ENCODE measurements around the gene C7orf57.
A peak's percentile ranks its signal among the peaks of the same experiment; 100 is the strongest.
"Not testable (repeated sequence)": the region's sequence is repeated elsewhere in the genome, so short reads cannot be mapped to it uniquely, and the experiment has no call there.

Gene C7orf57

DNA sequence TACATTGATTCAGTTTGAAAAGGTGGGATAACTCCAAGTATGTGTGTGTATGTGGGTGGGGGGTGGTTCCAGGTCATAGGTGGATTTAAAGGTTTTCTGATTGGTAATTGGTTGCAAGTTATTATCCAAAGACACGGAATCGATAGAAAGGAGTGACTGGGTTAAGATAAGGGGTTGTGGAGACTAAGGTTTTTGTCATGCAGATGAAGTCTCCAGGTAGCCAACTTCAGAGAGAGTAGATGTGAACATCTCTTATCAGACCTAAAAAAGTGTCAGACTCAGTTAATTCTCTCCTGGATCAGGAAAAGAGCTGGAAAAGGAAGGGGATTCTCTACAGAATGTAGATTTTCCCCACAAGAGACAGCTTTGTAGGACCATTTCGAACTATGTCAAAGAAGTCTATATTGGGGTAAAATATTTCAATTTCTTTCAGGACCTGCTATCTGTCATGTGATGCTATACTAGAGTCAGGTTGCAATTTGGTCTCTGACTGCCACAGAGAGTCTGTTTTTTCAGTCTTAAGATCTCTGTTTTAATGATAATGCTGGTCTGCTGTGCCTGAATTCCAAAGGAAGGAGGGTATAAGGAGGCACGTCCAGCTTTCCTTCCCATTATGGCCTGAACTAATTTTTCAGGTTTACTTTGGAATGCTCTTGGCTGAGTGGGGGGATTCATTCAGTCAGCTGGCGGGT, 3.6 kb downstream of the C7orf57 start:
- DNase-seq, result no peak

DNA sequence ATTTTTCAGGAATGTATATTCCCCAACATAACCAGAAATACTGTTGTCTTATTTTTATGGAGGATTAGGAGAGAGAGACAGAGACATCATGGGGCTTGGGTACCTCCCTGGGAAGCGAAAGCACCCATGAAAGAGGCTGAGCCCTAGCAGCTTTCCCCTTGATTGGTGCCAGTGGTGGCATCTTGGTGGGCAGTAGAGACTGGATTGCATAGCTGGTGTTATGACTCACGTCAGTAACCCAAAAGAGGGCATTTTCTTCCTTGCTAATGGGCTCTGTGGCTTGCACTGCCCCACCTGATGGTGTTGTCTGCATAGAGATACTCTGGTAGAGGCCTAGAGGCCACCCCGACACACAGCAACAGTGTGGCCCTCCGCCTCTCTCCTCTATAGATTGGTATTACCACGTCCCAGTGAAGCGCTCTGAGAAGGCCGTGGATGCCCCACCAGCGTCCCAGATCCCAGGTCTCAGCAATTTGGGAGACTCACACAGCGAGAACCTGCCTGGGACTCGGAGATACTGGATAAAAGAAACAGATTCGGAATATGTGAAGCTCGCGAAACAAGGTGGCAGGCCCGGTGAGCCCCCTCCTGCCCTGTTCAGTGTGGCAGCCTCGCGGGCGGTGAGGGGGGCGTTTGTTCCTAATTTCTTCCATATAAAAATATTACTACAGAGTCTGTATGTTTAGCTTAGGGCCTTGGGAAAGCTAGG, 5.8 kb downstream of the C7orf57 start:
- DNase-seq, result no peak

DNA sequence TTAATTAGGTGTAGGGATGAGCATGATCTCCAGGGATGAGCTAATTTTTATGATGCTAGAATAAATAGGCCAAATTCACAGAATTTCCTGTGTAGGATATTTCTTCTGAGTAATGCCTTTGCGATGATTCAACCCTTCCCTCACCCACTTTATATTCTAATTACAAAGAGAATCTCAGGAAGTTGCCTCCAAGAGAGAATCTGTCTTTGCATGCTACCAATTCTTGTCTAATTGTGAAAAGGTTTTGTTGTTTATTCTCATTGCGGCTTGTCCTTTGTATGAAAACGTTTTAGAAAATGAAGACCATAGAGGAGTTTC, 6.3 kb downstream of the C7orf57 start:
- no peak for DNase-seq

DNA sequence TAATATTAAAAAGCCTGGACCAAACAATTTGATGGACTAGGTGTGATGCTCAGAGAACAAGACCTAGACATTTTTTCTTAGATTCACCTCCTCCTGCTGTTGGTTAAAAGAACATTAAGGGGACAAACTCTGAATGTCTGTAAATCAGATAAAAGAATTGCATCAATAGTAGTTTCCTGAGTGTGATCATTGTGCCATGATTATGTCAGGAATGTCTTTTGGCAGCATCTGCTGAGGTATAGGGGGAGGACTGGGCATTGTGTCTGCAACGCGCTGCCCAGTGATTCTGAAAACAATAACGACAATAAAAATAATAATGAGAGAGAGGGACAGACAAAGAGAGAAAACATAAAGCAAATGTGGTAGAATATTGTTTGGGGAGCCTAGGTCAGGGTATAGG, 6.9 kb downstream of the C7orf57 start:
- DNase-seq, result no peak

DNA sequence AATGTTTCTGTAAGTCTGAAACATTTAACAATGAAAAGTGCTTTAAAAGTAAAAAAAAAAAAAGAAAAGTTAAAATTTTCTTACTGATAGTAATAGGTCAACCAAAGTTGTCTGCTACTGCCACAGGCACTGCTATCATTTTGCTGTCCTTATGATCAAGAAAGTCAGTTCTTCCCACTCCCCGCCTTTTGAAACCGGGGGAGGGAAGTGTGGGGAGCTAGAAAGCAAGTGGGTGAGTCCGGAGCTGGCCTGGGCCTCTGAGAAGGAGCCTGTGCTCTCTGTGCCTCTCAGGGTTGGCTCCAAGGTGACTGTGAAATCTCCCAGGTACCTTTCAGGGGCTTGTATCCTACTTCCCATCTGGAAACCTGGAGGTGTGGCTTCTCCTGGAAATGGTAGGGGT, 7.3 kb downstream of the C7orf57 start:
- DNase-seq, result no peak

DNA sequence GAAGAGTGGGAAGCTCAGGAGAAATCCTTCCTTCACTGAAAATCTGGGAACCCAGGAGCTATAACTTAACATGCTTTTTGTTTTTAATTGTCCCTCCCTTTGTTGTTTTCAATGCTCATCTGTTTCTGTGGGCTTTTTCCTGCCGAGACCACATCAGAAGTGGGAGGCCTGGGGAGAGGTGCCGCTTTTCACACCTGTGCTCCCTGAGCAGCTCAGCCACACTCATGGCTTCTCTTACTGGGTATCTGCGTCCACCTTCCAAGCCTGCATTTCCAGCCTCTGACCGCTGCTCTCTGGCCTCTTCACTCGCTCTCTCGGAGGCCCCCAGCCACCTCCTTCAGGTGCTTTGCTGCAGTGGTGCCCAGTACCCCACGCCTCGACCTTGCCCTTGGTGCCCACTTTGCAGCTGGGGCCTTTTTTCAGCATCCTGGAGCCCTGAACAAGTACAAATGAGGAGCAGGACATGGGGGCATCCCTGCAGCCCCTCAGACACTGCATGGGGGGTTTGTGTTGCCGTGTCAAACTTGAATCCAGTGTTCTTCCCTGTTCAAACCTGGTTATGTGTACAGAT, 9.9 kb downstream of the C7orf57 start:
- DNase-seq, result no peak

DNA sequence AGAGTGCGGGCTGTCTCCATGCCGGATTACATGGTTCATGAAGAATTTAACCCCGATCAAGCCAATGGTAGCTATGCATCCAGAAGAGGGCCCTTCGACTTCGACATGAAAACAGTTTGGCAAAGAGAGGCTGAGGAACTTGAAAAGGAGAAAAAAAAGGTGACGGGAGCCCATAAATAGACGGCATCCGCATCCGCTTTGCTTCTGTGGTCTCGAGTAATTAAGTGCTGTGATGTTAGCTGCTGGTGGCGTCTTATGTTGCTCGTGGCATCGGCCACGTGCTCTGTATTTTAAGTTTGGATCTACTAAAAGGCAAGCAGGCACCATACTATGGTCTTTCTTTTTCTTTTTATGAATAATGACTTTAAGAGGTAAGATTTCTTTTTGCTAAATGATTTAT, 11.1 kb downstream of the C7orf57 start:
- no peak for DNase-seq

DNA sequence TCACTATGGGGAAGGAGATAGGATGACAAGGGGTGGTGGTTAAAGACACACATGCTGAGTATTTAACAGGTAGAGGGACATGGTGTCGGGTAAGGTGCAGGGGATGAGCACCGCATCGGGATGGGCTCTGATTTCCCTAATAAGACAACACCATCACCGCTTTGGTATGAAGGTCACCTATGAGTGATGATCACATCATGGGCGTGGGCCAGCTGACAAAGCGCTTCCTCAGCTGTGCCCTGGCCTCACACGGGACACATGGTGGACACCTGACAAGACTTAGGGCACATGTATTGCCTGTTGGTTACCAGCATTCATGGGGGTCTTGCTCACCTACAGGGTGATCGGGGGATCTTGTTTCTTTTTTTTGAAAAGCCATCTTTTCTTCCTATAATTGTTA, 12.8 kb downstream of the C7orf57 start:
- no peak for DNase-seq

DNA sequence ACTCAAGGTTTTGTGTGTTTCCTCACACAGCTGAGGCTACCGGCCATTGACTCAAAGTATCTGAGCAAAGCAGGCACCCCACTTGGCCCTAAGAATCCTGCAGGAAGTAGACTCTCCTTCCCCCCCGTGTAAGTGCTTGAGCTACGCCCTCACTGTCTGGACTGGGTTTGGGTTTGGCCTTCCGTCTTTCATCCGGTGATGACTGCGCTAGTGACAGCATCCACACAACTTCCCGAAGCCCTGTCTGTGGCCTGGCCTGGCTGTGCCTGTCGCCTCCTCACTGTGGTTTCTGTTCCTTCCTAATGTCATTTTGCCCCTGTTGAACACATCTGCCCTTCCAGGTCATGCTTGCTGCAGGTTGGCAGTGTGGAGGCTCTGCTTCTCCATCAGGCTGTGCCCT, 14.5 kb downstream of the C7orf57 start:
- no peak for DNase-seq

DNA sequence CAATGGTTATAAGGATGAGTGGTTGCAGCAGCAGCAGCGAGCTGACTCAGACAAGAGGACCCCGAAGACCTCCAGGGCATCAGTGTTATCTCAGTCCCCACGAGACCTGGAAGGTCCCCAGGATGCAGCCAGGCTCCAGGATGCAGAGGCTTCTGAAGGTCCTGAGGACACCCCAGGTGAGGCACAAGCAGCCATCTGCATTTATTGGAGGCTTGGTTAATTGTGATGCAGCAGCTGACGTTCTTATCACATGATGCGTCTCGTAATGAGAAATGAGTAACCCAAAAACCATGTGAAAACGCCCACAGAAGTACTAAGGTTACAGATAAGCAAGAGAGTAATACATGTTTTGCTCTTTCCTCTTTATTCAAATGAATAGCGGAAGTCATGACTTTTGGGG, 17.4 kb downstream of the C7orf57 start:
- DNase-seq, result no peak

DNA sequence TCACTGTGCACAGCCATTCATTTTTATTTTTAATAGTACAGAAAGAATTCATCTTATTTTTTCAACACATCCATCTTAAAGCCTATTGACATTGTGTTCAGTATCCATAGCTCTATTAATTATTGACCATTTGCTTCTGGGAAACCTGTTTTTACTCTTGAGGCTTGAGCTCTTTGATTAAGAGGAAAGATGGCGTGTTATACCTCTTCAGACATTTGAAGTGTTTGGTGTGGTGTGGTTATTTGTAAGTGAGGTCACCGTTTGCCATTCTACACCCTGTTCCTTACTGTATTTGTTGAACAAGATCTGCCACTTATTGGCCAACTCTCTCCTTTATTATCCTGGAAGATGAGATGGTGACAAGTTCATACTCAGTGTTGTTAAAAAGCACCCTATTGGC, 18.4 kb downstream of the C7orf57 start:
- no peak for DNase-seq

DNA sequence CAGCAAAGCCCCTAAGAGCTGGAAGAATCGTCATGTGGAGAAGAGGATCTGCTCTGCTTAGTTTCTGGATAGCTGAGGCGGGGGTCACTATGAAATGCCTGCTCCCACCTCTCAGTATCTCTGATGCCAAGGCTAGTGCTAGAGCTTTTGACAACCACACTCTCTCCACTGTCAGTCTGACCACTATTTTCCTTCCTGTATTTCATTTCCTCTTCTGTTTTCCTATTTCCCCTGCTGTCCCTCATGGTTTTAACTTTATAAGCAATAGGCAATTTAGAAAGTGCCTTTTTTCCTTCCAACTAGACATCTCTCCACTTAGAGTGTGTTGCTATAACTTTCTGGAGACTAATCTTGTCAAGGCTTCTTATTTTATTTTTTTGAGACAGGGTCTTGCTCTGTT, 23.6 kb downstream of the C7orf57 start:
- no peak for DNase-seq

DNA sequence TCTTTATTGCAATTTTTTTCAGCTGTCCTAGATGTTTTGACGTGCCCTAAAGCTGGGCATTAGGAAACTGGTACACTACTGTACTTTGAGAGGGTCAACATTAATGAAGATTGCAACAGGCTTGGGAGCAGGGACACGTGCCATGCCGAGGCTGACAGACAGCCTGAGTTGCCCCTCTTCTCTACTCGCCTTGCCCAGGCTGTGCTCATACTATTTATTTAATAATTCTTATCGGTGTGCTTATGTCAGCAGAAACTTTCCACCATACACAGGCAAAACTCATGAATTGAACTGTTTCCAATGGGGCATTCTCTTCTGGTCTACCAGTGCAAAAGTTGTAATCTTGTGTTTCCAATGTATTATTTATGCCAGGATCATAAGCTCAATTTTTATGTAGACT, 24.4 kb downstream of the C7orf57 start:
- no peak for DNase-seq

DNA sequence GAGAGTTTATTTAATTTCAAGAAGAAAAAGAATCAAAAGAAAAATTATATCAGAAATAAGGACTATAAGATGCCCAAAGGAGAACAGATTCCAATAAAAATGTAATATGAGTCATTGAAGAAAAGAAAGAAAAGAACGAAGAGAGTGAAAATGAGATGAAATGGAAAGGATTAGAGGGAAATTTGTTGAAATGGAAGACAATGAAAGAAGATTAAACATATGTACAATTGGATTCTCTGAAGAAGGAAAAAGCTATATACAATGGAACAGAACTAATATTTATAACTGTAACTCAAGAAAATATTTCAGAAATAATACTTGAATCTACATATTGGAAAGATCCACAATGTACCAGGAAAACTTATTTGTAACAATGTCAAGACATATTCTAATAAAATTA, 28.6 kb downstream of the C7orf57 start:
- DNase-seq, result no peak

DNA sequence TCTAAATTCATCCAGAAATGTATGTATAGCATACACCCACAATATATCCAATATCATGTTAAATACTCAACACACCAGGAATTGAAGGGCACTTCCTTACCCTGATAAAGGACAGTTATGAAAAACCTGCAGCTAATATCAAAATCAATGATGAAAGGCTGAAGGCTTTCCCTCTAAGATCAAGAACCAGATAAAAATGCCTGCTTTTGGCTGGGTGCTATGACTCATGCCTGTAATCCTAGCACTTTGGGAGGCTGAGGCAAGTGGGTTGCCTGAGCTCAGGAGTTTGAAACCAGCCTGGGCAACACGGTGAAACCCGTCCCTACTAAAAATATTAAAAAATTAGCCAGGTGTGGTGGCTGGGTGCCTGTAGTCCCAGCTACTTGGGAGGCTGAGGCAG, 32.1 kb downstream of the C7orf57 start:
- no peak for DNase-seq

DNA sequence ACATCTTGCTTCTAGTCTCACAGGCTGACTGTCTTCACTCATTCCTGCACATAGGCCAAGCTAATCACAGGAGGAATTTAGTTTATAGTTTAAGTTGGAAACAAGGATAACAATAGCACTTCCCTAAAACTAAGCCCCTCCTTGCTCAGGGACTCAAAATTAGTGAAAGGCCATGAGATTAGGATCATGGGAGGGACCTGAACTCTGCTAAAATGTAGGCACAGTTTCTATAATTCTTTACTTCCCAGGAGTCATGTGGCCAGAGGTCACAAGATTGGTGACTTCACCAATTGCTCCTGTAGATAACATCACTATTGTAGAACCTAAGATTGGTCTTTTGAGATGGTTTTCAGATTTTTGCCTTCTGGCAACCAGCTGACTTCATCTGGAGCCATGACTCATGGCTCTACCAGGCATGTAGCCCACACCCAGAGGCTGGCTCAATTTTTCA, 38.9 kb downstream of the C7orf57 start:
- DNase-seq, result no peak

DNA sequence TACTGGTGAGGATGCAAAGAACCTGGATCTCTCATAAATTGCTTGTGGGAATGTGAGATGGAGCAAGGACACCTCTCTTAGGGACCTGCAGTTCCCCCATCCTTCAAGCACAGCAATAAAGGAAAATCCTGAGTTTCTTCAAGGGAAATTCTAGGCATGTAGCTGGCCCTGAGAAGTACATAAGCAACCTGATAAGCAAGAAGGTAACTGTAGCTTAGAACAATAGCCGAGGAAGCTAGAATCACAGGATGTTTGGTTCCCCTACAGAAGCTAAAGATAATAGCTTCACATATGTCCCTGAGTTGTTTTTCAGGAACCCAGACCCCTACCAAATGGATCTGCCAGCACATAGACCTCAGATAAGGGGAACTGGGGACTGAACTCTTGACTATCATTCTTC, 42.1 kb downstream of the C7orf57 start:
- DNase-seq, result no peak

DNA sequence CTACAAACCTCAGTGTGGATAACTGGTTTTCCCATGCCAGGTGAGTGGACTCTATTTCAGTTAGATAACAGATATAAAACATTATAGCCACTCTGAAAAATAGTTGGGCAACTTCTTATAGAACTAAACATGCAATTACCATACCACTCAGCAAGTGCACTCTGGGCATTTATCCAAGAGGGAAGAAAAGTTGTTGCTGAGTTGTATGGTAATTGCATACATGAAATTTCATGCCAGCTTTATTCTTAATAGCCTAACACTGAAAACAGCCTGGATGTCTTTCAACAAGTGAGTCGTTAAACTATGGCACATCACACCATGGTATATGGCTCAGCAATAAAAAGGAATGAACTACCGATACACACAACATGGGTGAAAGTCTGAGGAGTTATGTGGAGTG, 43.1 kb downstream of the C7orf57 start:
- no peak for DNase-seq

DNA sequence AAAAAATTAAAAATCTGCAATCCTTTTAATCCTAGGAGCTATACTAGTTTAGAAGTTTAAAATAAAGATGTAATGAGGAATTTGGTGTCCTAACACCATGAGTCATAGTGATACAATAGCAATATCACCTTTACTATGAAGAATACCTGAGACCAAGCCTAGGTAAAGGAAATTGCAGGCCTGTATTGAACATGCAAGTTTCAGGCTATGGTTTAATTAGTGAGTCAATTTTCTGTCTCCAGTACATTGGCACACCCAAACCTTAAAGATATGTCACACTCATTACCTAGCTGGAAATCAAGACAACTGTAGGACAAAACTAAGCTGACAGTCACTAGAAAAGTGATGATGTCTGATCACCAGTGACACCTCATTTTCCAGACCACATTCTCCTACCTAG, 47.0 kb downstream of the C7orf57 start:
- DNase-seq, result not testable (repeated sequence)

DNA sequence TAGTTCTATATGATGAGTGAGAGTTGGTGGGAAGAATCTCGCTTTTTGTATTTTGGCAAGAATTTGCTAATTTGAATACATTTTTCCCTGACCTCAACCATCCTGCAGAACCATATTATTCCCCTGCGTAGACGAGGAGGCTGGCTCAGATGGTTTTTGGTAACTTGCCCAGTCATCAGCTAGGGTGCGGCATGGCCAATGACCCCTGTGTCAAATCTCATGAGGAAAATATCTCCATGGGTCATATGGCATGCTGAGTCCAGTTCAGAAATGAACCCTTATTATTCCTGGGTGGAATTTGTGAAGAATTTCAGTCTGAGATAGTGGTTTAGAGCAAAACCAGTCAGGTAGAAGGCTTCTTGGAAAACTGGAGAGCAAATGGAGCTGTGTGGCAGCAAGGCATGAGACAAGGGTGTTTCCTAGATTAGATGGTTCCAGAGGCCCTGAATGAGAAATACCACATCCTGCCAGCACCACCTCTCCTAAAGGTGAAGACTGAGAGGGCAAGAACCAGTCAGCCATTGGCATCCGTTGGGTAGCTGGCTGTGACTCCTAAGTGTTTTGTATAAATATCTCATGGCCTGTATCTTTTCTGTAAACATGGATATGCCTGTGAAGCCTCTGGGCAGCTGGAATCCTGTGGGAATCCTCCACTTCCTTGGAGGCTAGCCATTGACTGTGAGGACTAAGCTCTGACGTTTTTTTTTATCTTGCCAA, 47.9 kb downstream of the C7orf57 start:
- no peak for DNase-seq

DNA sequence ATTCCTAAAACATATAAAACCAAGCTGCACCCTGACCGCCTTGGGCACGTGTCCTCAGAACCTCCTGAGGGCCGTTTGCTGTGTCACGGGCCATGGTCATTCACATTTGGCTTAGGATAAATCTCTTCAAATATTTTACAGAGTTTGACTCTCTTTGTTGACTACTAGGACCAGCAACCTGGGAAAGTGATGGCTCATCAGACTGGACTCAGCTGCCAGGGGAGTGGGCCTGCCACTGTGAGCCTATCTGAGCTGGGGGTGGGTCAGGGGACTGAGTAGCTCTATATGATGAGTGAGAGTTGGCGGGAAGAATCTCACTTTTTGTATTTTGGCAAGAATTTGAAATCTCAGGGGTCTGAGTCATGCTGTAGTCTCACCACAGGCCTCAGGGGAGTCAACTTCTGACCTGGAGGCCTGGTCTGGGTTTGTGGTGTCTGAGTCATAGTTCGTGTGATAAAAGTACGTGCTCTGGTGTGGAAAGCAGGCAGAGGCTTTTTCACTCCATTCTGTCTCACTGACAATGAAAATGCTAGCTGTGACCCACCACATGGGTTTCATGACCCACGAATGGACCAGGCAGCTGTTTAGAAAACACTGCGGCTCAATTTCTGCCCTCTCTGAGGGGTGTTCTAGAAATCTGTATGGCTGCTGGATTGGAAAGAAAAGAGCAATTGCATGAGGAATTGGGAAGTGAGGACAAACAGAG, 49.5 kb downstream of the C7orf57 start:
- peak; percentile 46 for DNase-seq

DNA sequence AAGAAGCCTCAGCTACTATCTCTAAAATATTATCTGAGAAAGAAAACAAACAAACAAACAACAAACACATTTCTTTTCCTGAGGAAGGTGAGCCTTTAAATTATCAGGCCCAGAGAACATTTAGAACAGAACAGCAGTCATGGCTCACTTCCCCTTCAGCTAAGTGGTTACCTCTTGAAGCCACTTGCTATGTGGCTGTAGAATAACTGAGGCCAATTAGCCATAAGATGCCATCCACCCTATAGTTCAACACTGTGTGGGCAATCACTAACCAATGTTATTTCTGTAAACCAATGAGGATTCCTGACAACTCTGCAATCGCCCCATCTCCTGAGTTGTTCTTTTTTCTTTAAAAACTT, 50.1 kb downstream of the C7orf57 start:
- DNase-seq, result no peak

DNA sequence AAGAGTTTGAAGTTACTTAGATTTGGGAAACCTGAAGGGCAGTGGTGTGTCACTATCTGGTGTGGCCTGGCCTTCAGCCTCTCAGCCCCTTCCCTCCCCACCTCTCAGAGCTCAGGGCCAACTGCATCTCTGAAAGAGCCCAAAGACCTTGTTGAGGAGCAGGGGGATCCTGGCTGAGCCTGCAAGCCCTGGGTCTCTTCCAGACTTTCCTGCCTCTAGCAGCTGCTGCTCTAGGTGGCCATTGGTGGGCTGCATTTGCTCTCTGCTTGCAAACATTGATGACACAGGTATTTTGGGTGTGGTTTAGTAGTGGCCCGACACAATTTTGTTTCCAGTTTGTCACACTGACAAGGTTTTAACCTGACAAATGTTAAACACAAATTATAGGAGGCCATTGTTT, 50.6 kb downstream of the C7orf57 start:
- DNase-seq, result no peak
